ENCODE results near the gene POLD2. TPM values are rescaled to one million over a fixed set of nuclear protein-coding genes. Genes with fewer than 3 reads are reported as not detected.

POLD2 gene
- total RNA-seq, 1 donor from 2014 or later, result 78.0 TPM

GRCh38 chr7:44076101-44076895 is 47.0 kb downstream of the POLD2 start:
- H3K9me3 ChIP-seq (replicated peaks), result no peaks in the 10 kb centered on the region
- H3K4me1 ChIP-seq, result peaks cover 92% of the 10 kb centered on the region
- H3K4me3 ChIP-seq, result no peak overlapping the region
- TF ChIP-seq, protein P1, sequence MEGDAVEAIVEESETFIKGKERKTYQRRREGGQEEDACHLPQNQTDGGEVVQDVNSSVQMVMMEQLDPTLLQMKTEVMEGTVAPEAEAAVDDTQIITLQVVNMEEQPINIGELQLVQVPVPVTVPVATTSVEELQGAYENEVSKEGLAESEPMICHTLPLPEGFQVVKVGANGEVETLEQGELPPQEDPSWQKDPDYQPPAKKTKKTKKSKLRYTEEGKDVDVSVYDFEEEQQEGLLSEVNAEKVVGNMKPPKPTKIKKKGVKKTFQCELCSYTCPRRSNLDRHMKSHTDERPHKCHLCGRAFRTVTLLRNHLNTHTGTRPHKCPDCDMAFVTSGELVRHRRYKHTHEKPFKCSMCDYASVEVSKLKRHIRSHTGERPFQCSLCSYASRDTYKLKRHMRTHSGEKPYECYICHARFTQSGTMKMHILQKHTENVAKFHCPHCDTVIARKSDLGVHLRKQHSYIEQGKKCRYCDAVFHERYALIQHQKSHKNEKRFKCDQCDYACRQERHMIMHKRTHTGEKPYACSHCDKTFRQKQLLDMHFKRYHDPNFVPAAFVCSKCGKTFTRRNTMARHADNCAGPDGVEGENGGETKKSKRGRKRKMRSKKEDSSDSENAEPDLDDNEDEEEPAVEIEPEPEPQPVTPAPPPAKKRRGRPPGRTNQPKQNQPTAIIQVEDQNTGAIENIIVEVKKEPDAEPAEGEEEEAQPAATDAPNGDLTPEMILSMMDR (IDR thresholded peaks at IDR 0.05; ENCODE audit: borderline replicate concordance), result no peak
- no peak for DNase-seq
- H3K27me3 ChIP-seq (ENCODE audit: low read depth), result no peaks in the 10 kb centered on the region
- intact Hi-C loops (cut with micrococcal nuclease), result no loop called here
- H3K36me3 ChIP-seq, result peaks cover 72% of the 10 kb centered on the region
- H3K27ac ChIP-seq (replicated peaks), result peak overlapping the region; percentile 93

GRCh38 chr7:44075296-44076075 is 47.9 kb downstream of the POLD2 start:
- Histone ChIP-seq H3K36me3 (peaks cover 69% of the 10 kb centered on the region), H3K4me1 (peaks cover 91% of the 10 kb centered on the region)
- DNase-seq, result no peak

GRCh38 chr7:44074349-44074695 is 49.0 kb downstream of the POLD2 start:
- H3K36me3 ChIP-seq, result peaks cover 57% of the 10 kb centered on the region
- intact Hi-C loops (cut with micrococcal nuclease), result loop anchor here (5.0 kb wide), 1 partner anchor 123 kb away; no protein-coding TSS in a partner anchor
- H3K4me1 ChIP-seq, result peaks cover 79% of the 10 kb centered on the region
- H3K4me3 ChIP-seq, result peak overlapping the region; percentile 44
- DNase-seq, result no peak
- peak overlapping the region; percentile 93 for H3K27ac ChIP-seq (replicated peaks)
- no peaks in the 10 kb centered on the region for H3K27me3 ChIP-seq (ENCODE audit: low read depth)
- TF ChIP-seq, protein P1 (IDR thresholded peaks at IDR 0.05; ENCODE audit: borderline replicate concordance), result no peak
- no peaks in the 10 kb centered on the region for H3K9me3 ChIP-seq (replicated peaks)

More at GRCh38 chr7:44075296-44076075, 47.9 kb downstream of the POLD2 start:
- no peaks in the 10 kb centered on the region for H3K9me3 ChIP-seq (replicated peaks)
- peak overlapping the region; percentile 93 for H3K27ac ChIP-seq (replicated peaks)
- intact Hi-C loops (cut with micrococcal nuclease), result no loop called here
- no peaks in the 10 kb centered on the region for H3K27me3 ChIP-seq (ENCODE audit: low read depth)
- no peak overlapping the region for H3K4me3 ChIP-seq
- TF ChIP-seq, protein P1 (IDR thresholded peaks at IDR 0.05; ENCODE audit: borderline replicate concordance), result no peak

GRCh38 chr7:44073664-44074348 is 49.5 kb downstream of the POLD2 start:
- peak overlapping the region; percentile 93 for H3K27ac ChIP-seq (replicated peaks)
- TF ChIP-seq, protein P1 (IDR thresholded peaks at IDR 0.05; ENCODE audit: borderline replicate concordance), result peak; percentile 19
- H3K4me1 ChIP-seq, result peaks cover 74% of the 10 kb centered on the region
- H3K4me3 ChIP-seq, result peak overlapping the region; percentile 44
- no peaks in the 10 kb centered on the region for H3K27me3 ChIP-seq (ENCODE audit: low read depth)
- intact Hi-C loops (cut with micrococcal nuclease), result loop anchor here (5.0 kb wide), 1 partner anchor 123 kb away; no protein-coding TSS in a partner anchor
- peaks cover 52% of the 10 kb centered on the region for H3K36me3 ChIP-seq
- peak; percentile 82 for DNase-seq
- no peaks in the 10 kb centered on the region for H3K9me3 ChIP-seq (replicated peaks)

All from left ventricle myocardium inferior (tissue), 1 donor.